Mesenchymal stem cell (in vitro differentiated cells and primary cell): ENCODE measurements around the gene SEC23A.
"Not testable (repeated sequence)": the region's sequence is repeated elsewhere in the genome, so short reads cannot be mapped to it uniquely, and the experiment has no call there.

Experiments used
- DNase-seq: peaks from one replicate; pipeline ENCODE4 v3.0.0-alpha.2; 2013
- H2AFZ ChIP-seq: one replicate; pipeline ENCODE4 v1.6.1; 2013; ENCODE audit warnings: low read depth, mild to moderate bottlenecking, control low read depth, inconsistent platforms, low read length, moderate library complexity
- H2AK5ac ChIP-seq: 2 replicates; pipeline ENCODE4 v1.6.1; 2013; ENCODE audit warnings: low read length, moderate library complexity, mild to moderate bottlenecking, inconsistent platforms; ENCODE audit not compliant: severe bottlenecking
- H2BK120ac ChIP-seq: one replicate; pipeline ENCODE4 v1.6.1; 2013; ENCODE audit warnings: low read depth, mild to moderate bottlenecking, inconsistent platforms, low read length, moderate library complexity
- H2BK12ac ChIP-seq, 2 experiments: one replicate each; pipeline ENCODE4 v1.6.1; 2013; ENCODE audit warnings: inconsistent platforms in 2 of 2, low read length in 2 of 2, mild to moderate bottlenecking in 2 of 2, moderate library complexity in 2 of 2, control low read depth in 1 of 2
- H2BK15ac ChIP-seq: one replicate; pipeline ENCODE4 v1.6.1; 2013; ENCODE audit warnings: mild to moderate bottlenecking, low read depth, inconsistent platforms; ENCODE audit not compliant: poor library complexity, severe bottlenecking
- H2BK5ac ChIP-seq: 2 replicates; pipeline ENCODE4 v1.6.1; 2013; ENCODE audit warnings: low read depth, mild to moderate bottlenecking, low read length, control low read depth, inconsistent platforms; ENCODE audit not compliant: poor library complexity, severe bottlenecking
- H3K14ac ChIP-seq, 2 experiments: one replicate each; pipeline ENCODE4 v1.6.1; 2013; ENCODE audit warnings: inconsistent platforms in 2 of 2, low read length in 2 of 2, control low read depth in 1 of 2, mild to moderate bottlenecking in 1 of 2, moderate library complexity in 1 of 2
- H3K18ac ChIP-seq, 2 experiments: one replicate each; pipeline ENCODE4 v1.6.1; 2013; ENCODE audit warnings: inconsistent platforms in 2 of 2, low read length in 2 of 2, control low read depth in 1 of 2, low read depth in 1 of 2, mild to moderate bottlenecking in 1 of 2
- H3K23ac ChIP-seq, 2 experiments: one replicate each; pipeline ENCODE4 v1.6.1; 2013; ENCODE audit warnings: inconsistent platforms in 2 of 2, low read length in 2 of 2, mild to moderate bottlenecking in 2 of 2, moderate library complexity in 2 of 2, control low read depth in 1 of 2
- H3K27ac ChIP-seq: 2 replicates; pipeline ENCODE4 v1.5.1; 2013; ENCODE audit warnings: mild to moderate bottlenecking, moderate library complexity, low read length, control low read depth, inconsistent platforms; ENCODE audit not compliant: poor library complexity, severe bottlenecking
- H3K27me3 ChIP-seq, 2 experiments: 2 replicates each; pipeline versions ENCODE4 v1.6.1 to v1.7.0; 2013; ENCODE audit warnings: low read length in 2 of 2, mild to moderate bottlenecking in 2 of 2, moderate library complexity in 2 of 2, control low read depth in 1 of 2, inconsistent platforms in 1 of 2; ENCODE audit not compliant: control insufficient read depth in 1 of 2, insufficient read depth in 1 of 2
- H3K36me3 ChIP-seq, 2 experiments: 2 replicates each; pipeline versions ENCODE4 v1.6.1 to v1.7.0; 2013; ENCODE audit warnings: low read length in 2 of 2, control low read depth in 1 of 2, inconsistent platforms in 1 of 2, low read depth in 1 of 2, mild to moderate bottlenecking in 1 of 2; ENCODE audit not compliant: insufficient read depth in 2 of 2, control insufficient read depth in 1 of 2
- H3K4ac ChIP-seq, 2 experiments: one replicate each; pipeline ENCODE4 v1.6.1; 2013; ENCODE audit warnings: inconsistent platforms in 2 of 2, low read length in 2 of 2, mild to moderate bottlenecking in 2 of 2, moderate library complexity in 2 of 2, control low read depth in 1 of 2, low read depth in 1 of 2
- H3K4me1 ChIP-seq: 2 replicates; pipeline ENCODE4 v1.6.1; 2013; ENCODE audit warnings: low read depth, low read length, control low read depth; ENCODE audit not compliant: control insufficient read depth, insufficient read depth
- H3K4me2 ChIP-seq: 2 replicates; pipeline ENCODE4 v1.6.1; 2013; ENCODE audit warnings: low read length, mild to moderate bottlenecking, inconsistent platforms; ENCODE audit not compliant: poor library complexity, severe bottlenecking
- H3K4me3 ChIP-seq, 2 experiments: 2 replicates each; pipeline versions ENCODE4 v1.5.1 to v1.7.0; 2013; ENCODE audit warnings: low read length in 2 of 2, mild to moderate bottlenecking in 2 of 2, control low read depth in 1 of 2, low read depth in 1 of 2; ENCODE audit not compliant: insufficient read depth in 1 of 2
- H3K79me1 ChIP-seq: replicated peaks from 2 replicates; pipeline ENCODE4 v1.6.1; 2013; ENCODE audit warnings: mild to moderate bottlenecking, control low read depth, low read length, inconsistent platforms; ENCODE audit not compliant: poor library complexity, severe bottlenecking
- H3K9ac ChIP-seq: 2 replicates; pipeline ENCODE4 v1.7.0; 2013; ENCODE audit warnings: mild to moderate bottlenecking, low read length, moderate library complexity
- H3K9me3 ChIP-seq: 2 replicates; pipeline ENCODE4 v1.7.0; 2013; ENCODE audit warnings: mild to moderate bottlenecking, low read length; ENCODE audit not compliant: control insufficient read depth
- H4K8ac ChIP-seq: one replicate; pipeline ENCODE4 v1.6.1; 2013; ENCODE audit warnings: inconsistent platforms, mild to moderate bottlenecking, low read length, moderate library complexity
- H4K91ac ChIP-seq: one replicate; pipeline ENCODE4 v1.6.1; 2013; ENCODE audit warnings: mild to moderate bottlenecking, low read length, inconsistent platforms
- WGBS: methylation state at CpG from one replicate; pipeline ENCODE4 v1.1.7; 2013; ENCODE audit warnings: mixed read lengths; 5-methylcytosine and 5-hydroxymethylcytosine counted together

SEC23A gene

GRCh38 chr14:39045889-39046288 lies 57.1 kb downstream of the SEC23A start:
- WGBS = over 99% methylated on average over 6 of the region's 6 CpGs

GRCh38 chr14:39043352-39043943 lies 59.6 kb downstream of the SEC23A start:
- no peak overlapping the region for H4K8ac ChIP-seq
- H2AK5ac ChIP-seq = no peak overlapping the region
- H3K14ac ChIP-seq = no peak overlapping the region
- no peak overlapping the region for H2AFZ ChIP-seq
- H3K9me3 ChIP-seq = no peaks in the 10 kb centered on the region
- H2BK12ac ChIP-seq = no peak overlapping the region
- H3K36me3 ChIP-seq = peaks cover 12 to 93% of the 10 kb centered on the region in 2 experiments
- no peak overlapping the region for H2BK5ac ChIP-seq
- no peak overlapping the region for H3K4me3 ChIP-seq
- no peak overlapping the region for H3K9ac ChIP-seq
- no peaks in the 10 kb centered on the region for H3K4me1 ChIP-seq
- no peak for DNase-seq
- H3K27me3 ChIP-seq = no peaks in the 10 kb centered on the region
- H4K91ac ChIP-seq = no peak overlapping the region
- peaks cover 16% of the 10 kb centered on the region for H3K79me1 ChIP-seq
- H3K23ac ChIP-seq = no peak overlapping the region
- WGBS = 90% methylated on average over 1 of the region's 1 CpG
- H3K4me2 ChIP-seq = no peak overlapping the region
- H2BK120ac ChIP-seq = no peak overlapping the region
- no peak overlapping the region for H3K18ac ChIP-seq
- H3K27ac ChIP-seq = no peak overlapping the region
- no peak overlapping the region for H3K4ac ChIP-seq
- H2BK15ac ChIP-seq = no peak overlapping the region

More at GRCh38 chr14:39045889-39046288, 57.1 kb downstream of the SEC23A start:
- not testable (repeated sequence) for H3K9ac ChIP-seq, H3K27ac ChIP-seq, H2BK5ac ChIP-seq, H4K8ac ChIP-seq, H2AK5ac ChIP-seq, H2BK120ac ChIP-seq, H3K4ac ChIP-seq, H3K9me3 ChIP-seq, H4K91ac ChIP-seq, H3K4me1 ChIP-seq, DNase-seq, H3K4me2 ChIP-seq, H3K18ac ChIP-seq, H3K4me3 ChIP-seq, H3K27me3 ChIP-seq, H3K23ac ChIP-seq, H3K14ac ChIP-seq, H2BK15ac ChIP-seq, H2BK12ac ChIP-seq, H2AFZ ChIP-seq
- Histone ChIP-seq H3K79me1 (peaks cover 18% of the 10 kb centered on the region), H3K36me3 (peaks cover 19 to 78% of the 10 kb centered on the region in 2 experiments)

- H3K23ac ChIP-seq = no peak overlapping the region
- no peak overlapping the region for H2BK12ac ChIP-seq
- no peak overlapping the region for H3K27ac ChIP-seq
- 100% methylated on average over 2 of the region's 2 CpGs for WGBS
- H3K4me3 ChIP-seq = no peak overlapping the region
- no peak overlapping the region for H3K4ac ChIP-seq
- peaks cover 9 to 92% of the 10 kb centered on the region in 2 experiments for H3K36me3 ChIP-seq
- H3K14ac ChIP-seq = no peak overlapping the region
- no peak for DNase-seq
- H2BK120ac ChIP-seq = no peak overlapping the region
- H3K79me1 ChIP-seq = peaks cover 14% of the 10 kb centered on the region
- H3K9me3 ChIP-seq = no peaks in the 10 kb centered on the region
- H3K9ac ChIP-seq = no peak overlapping the region
- H4K8ac ChIP-seq = no peak overlapping the region
- no peaks in the 10 kb centered on the region for H3K27me3 ChIP-seq
- H2BK15ac ChIP-seq = no peak overlapping the region
- no peak overlapping the region for H3K18ac ChIP-seq
- no peak overlapping the region for H2AK5ac ChIP-seq
- H3K4me2 ChIP-seq = no peak overlapping the region
- no peak overlapping the region for H2BK5ac ChIP-seq
- no peaks in the 10 kb centered on the region for H3K4me1 ChIP-seq
- H4K91ac ChIP-seq = no peak overlapping the region
- no peak overlapping the region for H2AFZ ChIP-seq
These were observed 62.5 kb downstream of the SEC23A start for GRCh38 chr14:39040529-39040928.

DNA sequence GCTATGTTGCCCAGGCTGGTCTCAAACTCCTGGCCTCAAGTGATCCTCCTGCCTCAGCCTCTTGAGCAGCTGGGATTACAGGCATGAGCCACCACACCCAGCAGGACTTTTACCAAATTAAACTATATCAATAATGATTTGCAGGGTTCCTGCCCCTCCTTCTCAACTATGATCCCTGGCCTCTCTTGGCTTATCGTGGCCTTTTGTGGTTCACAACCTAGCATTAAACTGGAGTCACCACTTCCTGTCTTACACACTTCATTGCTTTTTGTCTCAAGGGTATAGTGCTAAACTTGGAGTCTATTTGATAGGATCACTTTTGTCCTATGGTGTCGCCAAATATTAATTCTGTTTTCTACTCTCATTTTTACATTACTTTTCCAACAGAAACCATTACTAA lies 64.5 kb downstream of the SEC23A start:
- 100% methylated on average over 2 of the region's 2 CpGs for WGBS
- H4K91ac ChIP-seq = no peak overlapping the region
- H3K9ac ChIP-seq = no peak overlapping the region
- H2BK12ac ChIP-seq = no peak overlapping the region
- H4K8ac ChIP-seq = no peak overlapping the region
- no peak overlapping the region for H3K4me2 ChIP-seq
- H2AFZ ChIP-seq = no peak overlapping the region
- no peak overlapping the region for H2BK5ac ChIP-seq
- H3K27me3 ChIP-seq = no peaks in the 10 kb centered on the region
- no peak overlapping the region for H3K4ac ChIP-seq
- H3K23ac ChIP-seq = no peak overlapping the region
- H3K4me1 ChIP-seq = no peaks in the 10 kb centered on the region
- no peak overlapping the region for H3K18ac ChIP-seq
- no peak overlapping the region for H2BK120ac ChIP-seq
- peaks cover 11% of the 10 kb centered on the region for H3K79me1 ChIP-seq
- no peak overlapping the region for H2BK15ac ChIP-seq
- no peak overlapping the region for H2AK5ac ChIP-seq
- H3K4me3 ChIP-seq = no peak overlapping the region
- H3K36me3 ChIP-seq = peaks cover 9 to 92% of the 10 kb centered on the region in 2 experiments
- no peak overlapping the region for H3K27ac ChIP-seq
- no peaks in the 10 kb centered on the region for H3K9me3 ChIP-seq
- DNase-seq = no peak
- H3K14ac ChIP-seq = no peak overlapping the region
